Measurements from ENCODE around the gene RAB6B.

Gene RAB6B

GRCh38 chr3:133828576-133829309 is 66.9 kb downstream of the RAB6B start:
- TF ChIP-seq CTCF (IDR thresholded peaks at IDR 0.05; ENCODE audit: low read length, missing control alignments), result no peak
- no peak overlapping the region for H3K4me3 ChIP-seq (replicated peaks; ENCODE audit: low read depth, low read length)
- no peak for DNase-seq (ENCODE audit: low read depth)

- H3K4me3 ChIP-seq (replicated peaks; ENCODE audit: low read depth, low read length), result no peak overlapping the region
- TF ChIP-seq CTCF (IDR thresholded peaks at IDR 0.05; ENCODE audit: low read length, missing control alignments), result no peak
- no peak for DNase-seq (ENCODE audit: low read depth)
These were observed 68.0 kb downstream of the RAB6B start for GRCh38 chr3:133827684-133828083.

- TF ChIP-seq CTCF (IDR thresholded peaks at IDR 0.05; ENCODE audit: low read length, missing control alignments), result no peak
These were observed 68.5 kb downstream of the RAB6B start for GRCh38 chr3:133827136-133827535.

GRCh38 chr3:133825969-133826727 is 69.5 kb downstream of the RAB6B start:
- no peak for DNase-seq (ENCODE audit: low read depth)
- TF ChIP-seq CTCF (IDR thresholded peaks at IDR 0.05; ENCODE audit: low read length, missing control alignments), result no peak
- H3K4me3 ChIP-seq (replicated peaks; ENCODE audit: low read depth, low read length), result no peak overlapping the region

More at GRCh38 chr3:133827136-133827535, 68.5 kb downstream of the RAB6B start:
- no peak overlapping the region for H3K4me3 ChIP-seq (replicated peaks; ENCODE audit: low read depth, low read length)
- no peak for DNase-seq (ENCODE audit: low read depth)

GRCh38 chr3:133824961-133825485 is 70.7 kb downstream of the RAB6B start:
- TF ChIP-seq CTCF (IDR thresholded peaks at IDR 0.05; ENCODE audit: low read length, missing control alignments), result no peak
- H3K4me3 ChIP-seq (replicated peaks; ENCODE audit: low read depth, low read length), result no peak overlapping the region
- DNase-seq (ENCODE audit: low read depth), result no peak

- no peak overlapping the region for H3K4me3 ChIP-seq (replicated peaks; ENCODE audit: low read depth, low read length)
- TF ChIP-seq CTCF (IDR thresholded peaks at IDR 0.05; ENCODE audit: low read length, missing control alignments), result no peak
- DNase-seq (ENCODE audit: low read depth), result peak; percentile 38
These were observed 73.7 kb downstream of the RAB6B start for GRCh38 chr3:133821767-133822638.

All from fibroblast of pulmonary artery (primary cell).